Activated CD4-positive, alpha-beta T cell treated with anti-CD3 and anti-CD28 coated beads, Interleukin-2, amount 50 U/mL, for 24 hours (primary cell): Measurements from ENCODE around the gene TOR4A.

ENCODE experiments used
- DNase-seq, 2 donors: peaks; one replicate each; pipeline ENCODE4 v3.0.0-alpha.2; 2020; ENCODE audit warnings: low read depth in 1 of 2, low spot score in 1 of 2

The TOR4A gene

DNA sequence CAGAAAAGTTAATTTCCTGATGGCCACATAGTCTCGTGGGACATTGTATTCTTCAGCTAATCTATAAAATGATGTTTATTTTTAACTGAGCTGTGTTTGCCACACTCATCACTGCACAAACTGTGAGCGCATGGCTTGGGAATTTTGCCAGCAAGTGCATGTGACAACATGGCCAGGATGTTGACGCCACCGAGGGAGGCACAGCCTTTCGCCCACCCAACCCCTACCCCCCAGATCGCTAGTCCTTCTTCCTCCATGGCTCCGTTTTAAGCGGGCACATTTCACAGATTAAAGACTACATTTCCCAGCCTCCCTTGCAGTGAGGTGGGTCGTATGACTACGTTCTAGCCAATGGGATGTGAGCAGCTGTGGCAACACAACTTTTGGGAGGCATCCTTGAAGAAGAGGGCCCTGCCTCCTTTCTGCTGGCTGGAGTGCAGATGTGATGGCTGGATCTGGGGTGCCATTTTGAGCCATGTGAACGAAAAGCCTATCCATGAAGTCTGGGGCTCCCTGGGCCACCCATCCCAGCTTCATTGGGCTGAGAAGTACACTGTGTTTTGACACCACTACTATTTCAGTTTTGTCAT lies 16.7 kb downstream of the TOR4A start:
- no peak for DNase-seq

- no peak for DNase-seq
These were observed 17.2 kb downstream of the TOR4A start for GRCh38 chr9:137294681-137295237.

- peak in 1 of 2 donors; percentile 40 for DNase-seq
These were observed 17.8 kb downstream of the TOR4A start for GRCh38 chr9:137295238-137295811.

GRCh38 chr9:137295849-137296669 lies 18.5 kb downstream of the TOR4A start:
- no peak for DNase-seq

GRCh38 chr9:137296670-137297664 lies 19.4 kb downstream of the TOR4A start:
- DNase-seq = no peak

DNA sequence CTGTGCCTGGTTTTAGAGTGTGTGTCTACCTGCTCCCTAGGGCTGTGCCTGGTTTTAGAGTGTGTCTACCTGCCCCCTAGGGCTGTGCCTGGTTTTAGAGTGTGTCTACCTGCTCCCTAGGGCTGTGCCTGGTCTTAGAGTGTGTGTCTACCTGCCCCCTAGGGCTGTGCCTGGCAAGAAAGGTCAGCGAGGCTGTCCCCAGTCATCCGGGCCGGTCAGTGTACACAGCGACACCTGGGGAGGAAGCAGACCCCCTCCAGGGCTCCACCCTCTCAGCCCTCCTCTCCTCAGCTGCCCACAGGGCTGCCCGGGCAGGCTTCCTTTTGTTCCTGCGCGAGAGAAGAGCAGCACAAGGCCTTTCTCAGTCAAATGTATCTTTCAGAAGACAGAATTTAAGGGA lies 20.4 kb downstream of the TOR4A start:
- no peak for DNase-seq

DNA sequence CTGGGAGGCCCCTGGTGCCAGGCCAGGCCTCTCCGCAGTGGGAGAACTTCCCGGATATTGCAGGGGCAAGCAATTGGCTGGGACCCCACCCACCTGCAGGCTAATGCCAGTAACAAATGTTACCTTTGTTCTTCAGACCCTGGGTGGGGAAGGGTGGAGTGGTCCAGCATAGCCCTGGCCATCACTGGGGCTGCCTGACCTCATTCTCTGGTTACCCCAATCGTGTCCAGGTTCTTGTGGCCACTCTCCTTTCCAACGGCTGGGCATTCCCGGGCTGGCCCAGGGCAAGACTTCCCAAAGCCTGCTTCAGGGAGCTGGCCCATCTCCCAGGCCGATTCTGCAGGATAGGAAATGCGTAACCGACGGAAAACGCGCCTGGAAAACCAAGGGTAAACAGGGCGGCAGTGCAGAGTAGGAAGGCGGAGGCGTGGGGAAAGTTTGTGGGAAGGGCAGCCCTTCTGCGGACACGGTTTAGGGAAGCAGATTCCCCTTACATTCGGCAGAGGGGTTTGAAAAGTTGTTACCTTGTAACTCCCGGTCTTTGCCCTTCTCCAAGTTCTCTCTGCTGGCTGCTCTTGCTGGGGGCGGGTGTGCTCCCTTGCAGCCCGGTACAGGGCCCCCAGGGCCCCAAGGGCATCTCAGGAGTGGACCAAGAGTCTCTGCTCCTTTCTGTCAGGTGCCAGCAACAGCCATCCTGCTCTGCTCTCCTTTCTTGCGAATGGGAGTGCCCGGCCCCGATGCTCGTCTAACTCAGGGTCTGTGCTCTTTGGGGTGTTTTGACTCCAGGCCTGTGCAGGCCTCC lies 21.1 kb downstream of the TOR4A start:
- DNase-seq = no peak

DNA sequence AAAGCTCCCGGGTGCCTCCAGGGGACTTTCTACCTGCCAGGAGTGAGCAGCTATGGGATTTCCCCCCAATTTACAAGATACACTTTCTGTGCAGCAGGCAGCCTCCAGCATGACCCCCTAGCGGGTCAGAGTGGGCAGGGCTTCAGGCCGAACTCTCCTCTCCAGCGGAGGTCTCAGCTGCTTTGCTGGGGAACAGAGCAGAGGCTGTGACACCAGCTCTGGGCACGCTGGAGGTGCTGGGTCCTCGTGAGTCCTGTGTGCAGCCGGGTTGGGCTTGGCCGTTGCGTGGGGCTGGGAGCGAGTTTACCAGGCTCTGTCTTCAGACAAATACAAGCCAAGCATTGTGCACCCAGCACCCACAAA lies 21.7 kb downstream of the TOR4A start:
- no peak for DNase-seq

GRCh38 chr9:137299938-137300337 lies 22.4 kb downstream of the TOR4A start:
- DNase-seq = no peak

DNA sequence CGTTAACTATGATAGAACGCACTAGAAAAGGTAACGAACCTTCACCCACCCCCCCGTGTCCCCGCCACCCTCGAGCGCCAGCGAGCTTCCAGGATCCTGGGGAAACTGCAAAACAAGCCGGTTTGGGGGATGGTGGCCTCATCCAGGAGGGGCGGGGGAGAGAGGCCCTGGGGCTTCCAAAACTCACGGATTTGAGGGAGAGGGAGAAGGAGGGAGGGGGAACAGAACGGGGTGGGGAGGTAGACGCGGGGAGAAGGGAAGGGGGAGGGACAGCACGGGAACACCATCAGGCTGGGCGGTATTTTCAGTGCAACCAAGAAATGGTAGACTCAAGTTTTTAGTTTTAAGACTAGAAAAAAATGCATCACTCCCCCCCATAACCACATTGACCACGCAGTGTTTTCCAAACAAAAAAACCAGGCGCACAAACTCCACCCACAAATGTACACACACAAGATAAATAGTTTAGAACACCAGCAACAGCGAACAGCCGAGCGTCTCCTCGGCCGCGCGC lies 23.1 kb downstream of the TOR4A start:
- DNase-seq = no peak

- no peak for DNase-seq
These were observed 23.8 kb downstream of the TOR4A start for GRCh38 chr9:137301081-137301947.

DNA sequence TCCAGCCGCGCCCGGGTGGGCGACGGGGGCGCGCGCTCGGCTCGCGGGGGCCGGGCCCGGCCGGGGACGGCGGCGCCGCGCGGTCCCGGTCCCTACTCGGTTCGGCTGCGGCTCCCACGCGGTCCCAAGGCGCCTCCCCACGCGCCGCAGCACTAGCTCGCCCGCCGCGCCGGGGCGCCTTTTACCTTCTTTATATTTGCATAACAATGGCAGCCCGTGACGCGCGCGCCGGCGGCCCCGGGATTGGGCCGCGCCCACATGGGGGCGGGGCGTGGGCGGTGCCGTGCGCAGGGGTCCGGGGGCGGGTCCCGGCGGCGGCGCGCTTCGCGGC lies 24.6 kb downstream of the TOR4A start, which contains the start of gene NRARP:
Gene NRARP (minus strand): TSS at position 154 of the 331 bp plus-strand sequence. CDS start 343 bp downstream, outside the sequence.
- DNase-seq = peak; percentile 85 to 90

DNA sequence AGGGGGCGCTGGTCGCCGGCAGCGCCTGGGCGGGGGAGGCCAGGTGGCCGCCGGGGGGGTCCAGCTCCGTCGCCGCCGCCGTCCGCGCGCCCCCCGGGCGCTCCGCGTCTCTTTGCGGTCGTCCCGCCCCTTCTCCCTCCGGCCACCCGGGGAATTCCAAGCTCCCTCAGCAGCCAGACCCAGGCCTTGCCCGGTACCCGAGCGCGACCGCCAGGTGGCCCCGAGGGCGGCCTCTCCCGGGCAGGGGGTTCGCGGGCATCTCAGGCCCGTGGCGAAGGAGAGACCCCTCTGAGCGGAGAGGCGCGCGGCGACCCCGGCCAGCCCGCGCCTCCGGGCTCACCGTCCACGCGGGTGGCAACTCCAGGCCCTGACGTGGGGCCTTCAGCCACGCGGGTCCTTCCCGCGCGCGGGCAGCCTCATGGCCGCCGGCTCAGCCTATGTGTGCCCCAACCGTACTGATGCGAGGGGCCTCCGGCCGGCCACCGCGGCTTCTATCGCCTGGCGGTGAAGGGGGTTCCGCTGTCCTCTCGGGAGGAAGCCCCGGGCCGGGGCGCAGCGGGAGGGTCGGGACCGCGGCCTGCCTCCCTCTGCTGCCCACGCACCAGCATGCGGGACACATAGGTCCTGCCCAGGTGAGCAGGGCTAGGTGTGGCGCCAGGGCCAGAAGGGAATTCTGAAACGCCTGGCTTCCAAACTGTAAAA lies 25.1 kb downstream of the TOR4A start:
- no peak for DNase-seq

GRCh38 chr9:137303151-137303892 lies 25.8 kb downstream of the TOR4A start:
- DNase-seq = no peak

GRCh38 chr9:137303893-137304382 lies 26.4 kb downstream of the TOR4A start:
- no peak for DNase-seq

DNA sequence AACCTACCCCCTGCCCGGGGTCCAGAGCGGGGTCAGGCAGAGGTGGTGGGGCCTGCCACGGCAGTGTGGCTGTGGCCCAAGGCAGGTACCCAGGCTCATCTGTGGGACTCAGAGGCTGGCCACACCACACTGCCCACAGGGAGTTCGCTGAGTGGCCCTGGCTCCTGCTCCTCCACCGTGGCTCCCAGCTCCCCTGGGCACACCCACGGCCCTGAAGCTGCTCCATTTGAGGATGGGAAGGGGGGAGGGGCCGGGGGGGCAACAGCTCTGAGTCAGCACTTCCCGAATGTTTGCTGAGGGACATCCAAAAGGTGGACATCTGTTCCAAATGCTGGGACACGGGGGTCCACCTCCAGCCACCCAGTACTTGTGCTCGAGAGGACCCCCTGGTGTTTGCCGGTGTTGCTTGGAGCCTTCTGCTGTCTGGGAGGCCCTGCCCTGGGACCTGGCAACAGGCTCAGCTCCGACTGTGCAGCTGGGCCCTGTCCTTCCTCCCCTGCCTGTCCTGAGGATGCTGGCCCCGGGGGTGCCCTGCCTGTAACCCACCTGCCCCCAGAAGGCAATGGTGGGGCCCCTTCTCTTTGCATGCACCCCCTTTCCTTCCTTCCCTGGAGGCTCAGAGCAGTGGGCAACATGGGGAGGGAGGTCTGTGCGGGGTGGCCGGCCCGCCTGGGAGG lies 27.0 kb downstream of the TOR4A start:
- no peak for DNase-seq
